HEK293 (cell line): ENCODE data around the gene ZNF641.

Experiments
- CTCF ChIA-PET: fragments of 350-600 bp; formaldehyde crosslinking; extraction: SDS; loops from one replicate; lab custom pipeline; 2021; ENCODE audit warnings: antibody characterized with exemption; lab: Yijun Ruan, JAX
- POLR2A ChIA-PET: fragments of 300-600 bp; formaldehyde crosslinking; extraction: SDS; loops from one replicate; lab custom pipeline; 2020; ENCODE audit warnings: antibody characterized with exemption, inconsistent platforms; lab: Yijun Ruan, JAX
- H3K27ac ChIP-seq: fragments of 200-500 bp; sonication (Bioruptor generic); 2 replicates; pipeline ENCODE4 v1.5.1; 2014; ENCODE audit warnings: low read depth, low read length, control low read depth, inconsistent platforms; ENCODE audit errors: extremely low read depth
- H3K36me3 ChIP-seq, 2 experiments: fragments of 200-500 bp in 1 of 2; sonication (Bioruptor generic) in 1 of 2; 1 replicate in 1 of 2; 2 replicates in 1 of 2; pipeline ENCODE4 v1.5.1; 2014 to 2017; ENCODE audit warnings: inconsistent platforms in 2 of 2, low read length in 2 of 2; ENCODE audit not compliant: control insufficient read depth in 2 of 2, insufficient read depth in 1 of 2
- H3K4me1 ChIP-seq: fragments of 200-500 bp; sonication (Bioruptor generic); 2 replicates; pipeline ENCODE4 v1.5.1; 2014; ENCODE audit warnings: mild to moderate bottlenecking, low read length, inconsistent platforms; ENCODE audit not compliant: control insufficient read depth, insufficient read depth
- H3K4me3 ChIP-seq: 2 replicates; pipeline ENCODE4 v1.5.1; 2011; ENCODE audit warnings: low read depth, mild to moderate bottlenecking, control low read depth, low read length, moderate library complexity
- H3K9me3 ChIP-seq: fragments of 200-500 bp; sonication (Bioruptor generic); 2 replicates; pipeline ENCODE4 v1.5.1; 2014; ENCODE audit warnings: low read depth, low read length, inconsistent platforms; ENCODE audit not compliant: control insufficient read depth, insufficient read depth
- BCL11B ChIP-seq: fragments of 450-650 bp; formaldehyde crosslinking; IDR thresholded peaks from 2 replicates; pipeline ENCODE4 v1.5.1; 2016; ENCODE audit warnings: low read depth, missing biosample characterization, missing genetic modification characterization
- GLIS1 ChIP-seq: fragments of 450-650 bp; formaldehyde crosslinking; IDR thresholded peaks from 2 replicates; pipeline ENCODE4 v1.5.1; 2016; ENCODE audit warnings: missing biosample characterization, missing genetic modification characterization
- GLIS2 ChIP-seq: fragments of 450-650 bp; formaldehyde crosslinking; IDR thresholded peaks from 2 replicates; pipeline ENCODE4 v1.5.1; 2016; ENCODE audit warnings: missing biosample characterization, missing genetic modification characterization
- HOXA7 ChIP-seq: sonication (generic); formaldehyde crosslinking; IDR thresholded peaks from 2 replicates; pipeline ENCODE4 v1.8.1; 2022; ENCODE audit warnings: missing genetic modification reagents, borderline replicate concordance
- KLF9 ChIP-seq: fragments of 450-650 bp; formaldehyde crosslinking; IDR thresholded peaks from 2 replicates; pipeline ENCODE4 v1.5.1; 2016; ENCODE audit warnings: missing biosample characterization, missing genetic modification characterization, low read depth
- PRDM4 ChIP-seq: fragments of 450-650 bp; formaldehyde crosslinking; IDR thresholded peaks from 2 replicates; pipeline ENCODE4 v1.5.1; 2017; ENCODE audit warnings: missing biosample characterization, missing genetic modification characterization
- RBAK ChIP-seq: fragments of 450-650 bp; formaldehyde crosslinking; IDR thresholded peaks from 2 replicates; pipeline ENCODE4 v1.5.1; 2016; ENCODE audit warnings: missing biosample characterization, missing genetic modification characterization
- ZBTB17 ChIP-seq: fragments of 450-650 bp; formaldehyde crosslinking; IDR thresholded peaks from 2 replicates; pipeline ENCODE4 v1.5.1; 2016; ENCODE audit warnings: missing biosample characterization, missing genetic modification characterization
- ZBTB49 ChIP-seq: fragments of 450-650 bp; formaldehyde crosslinking; IDR thresholded peaks from 2 replicates; pipeline ENCODE4 v1.5.1; 2016; ENCODE audit warnings: missing biosample characterization, missing genetic modification characterization, low read depth
- ZFP37 ChIP-seq: fragments of 450-650 bp; formaldehyde crosslinking; IDR thresholded peaks from 2 replicates; pipeline ENCODE4 v1.5.1; 2016; ENCODE audit warnings: missing biosample characterization, missing genetic modification characterization
- ZNF10 ChIP-seq: fragments of 450-650 bp; formaldehyde crosslinking; IDR thresholded peaks from 2 replicates; pipeline ENCODE4 v1.5.1; 2017; ENCODE audit warnings: missing biosample characterization, missing genetic modification characterization
- ZNF133 ChIP-seq: fragments of 450-650 bp; formaldehyde crosslinking; IDR thresholded peaks from 2 replicates; pipeline ENCODE4 v1.5.1; 2016; ENCODE audit warnings: missing biosample characterization, missing genetic modification characterization
- ZNF140 ChIP-seq: fragments of 450-650 bp; formaldehyde crosslinking; IDR thresholded peaks from 2 replicates; pipeline ENCODE4 v1.5.1; 2016; ENCODE audit warnings: missing biosample characterization, missing genetic modification characterization
- ZNF350 ChIP-seq: fragments of 450-650 bp; formaldehyde crosslinking; IDR thresholded peaks from 2 replicates; pipeline ENCODE4 v1.5.0; 2017; ENCODE audit warnings: missing biosample characterization, mild to moderate bottlenecking, missing genetic modification characterization
- ZNF416 ChIP-seq: fragments of 450-650 bp; formaldehyde crosslinking; IDR thresholded peaks from 2 replicates; pipeline ENCODE4 v1.5.1; 2016; ENCODE audit warnings: missing biosample characterization, missing genetic modification characterization
- ZNF426 ChIP-seq: fragments of 450-650 bp; formaldehyde crosslinking; IDR thresholded peaks from 2 replicates; pipeline ENCODE4 v1.5.1; 2017; ENCODE audit warnings: missing biosample characterization, missing genetic modification characterization, mild to moderate bottlenecking, inconsistent platforms, moderate library complexity
- ZNF488 ChIP-seq: fragments of 450-650 bp; formaldehyde crosslinking; IDR thresholded peaks from 2 replicates; pipeline ENCODE4 v1.5.1; 2016; ENCODE audit warnings: missing biosample characterization, missing genetic modification characterization
- ZNF529 ChIP-seq: fragments of 450-650 bp; formaldehyde crosslinking; IDR thresholded peaks from 2 replicates; pipeline ENCODE4 v1.5.1; 2017; ENCODE audit warnings: missing genetic modification characterization, missing biosample characterization; ENCODE audit not compliant: insufficient replicate concordance
- ZNF549 ChIP-seq: fragments of 450-650 bp; IDR thresholded peaks from 2 replicates; pipeline ENCODE4 v1.5.1; 2018; ENCODE audit warnings: missing biosample characterization, missing genetic modification characterization, mild to moderate bottlenecking, inconsistent platforms, moderate library complexity
- ZNF580 ChIP-seq: fragments of 450-650 bp; formaldehyde crosslinking; IDR thresholded peaks from 2 replicates; pipeline ENCODE4 v1.5.1; 2016; ENCODE audit warnings: missing biosample characterization, missing genetic modification characterization
- ZNF600 ChIP-seq: fragments of 450-650 bp; formaldehyde crosslinking; IDR thresholded peaks from 2 replicates; pipeline ENCODE4 v1.5.1; 2016; ENCODE audit warnings: missing biosample characterization, missing genetic modification characterization
- ZNF610 ChIP-seq: fragments of 450-650 bp; formaldehyde crosslinking; IDR thresholded peaks from 2 replicates; pipeline ENCODE4 v1.5.1; 2016; ENCODE audit warnings: missing biosample characterization, missing genetic modification characterization, borderline replicate concordance
- ZNF664 ChIP-seq: fragments of 450-650 bp; formaldehyde crosslinking; IDR thresholded peaks from 2 replicates; pipeline ENCODE4 v1.5.1; 2016; ENCODE audit warnings: missing biosample characterization, missing genetic modification characterization
- ZNF791 ChIP-seq: fragments of 450-650 bp; formaldehyde crosslinking; IDR thresholded peaks from 2 replicates; pipeline ENCODE4 v1.5.1; 2016; ENCODE audit warnings: missing biosample characterization, missing genetic modification characterization
- ZSCAN5A ChIP-seq: fragments of 450-650 bp; formaldehyde crosslinking; IDR thresholded peaks from 2 replicates; pipeline ENCODE4 v1.5.1; 2016; ENCODE audit warnings: missing biosample characterization, missing genetic modification characterization

Gene ZNF641

GRCh38 chr12:48358937-48359513 lies 8.3 kb upstream of the ZNF641 start:
- CTCF ChIA-PET = interaction anchor here (1.1 to 1.5 kb wide), 2 partner anchors 72 to 259 kb away, joined by 3 read pairs; no protein-coding TSS in a partner anchor
- Histone ChIP-seq H3K9me3 (no peaks in the 10 kb centered on the region), H3K27ac (no peak overlapping the region), H3K36me3 (no peaks in the 10 kb centered on the region), H3K4me1 (no peaks in the 10 kb centered on the region), H3K4me3 (no peak overlapping the region)
- POLR2A ChIA-PET = no interaction called here
- TF ChIP-seq GLIS2 (tag by site-specific recombination) = no peak
- TF ChIP-seq BCL11B (tag by site-specific recombination) = no peak
- TF ChIP-seq ZNF140 (tag by site-specific recombination) = no peak
- no peak for TF ChIP-seq KLF9
- TF ChIP-seq ZNF416 (tag by site-specific recombination) = no peak
- no peak for TF ChIP-seq ZNF791 (tag by site-specific recombination)
- TF ChIP-seq ZBTB49 (tag by site-specific recombination) = no peak
- no peak for TF ChIP-seq ZNF549 (tag by site-specific recombination)
- no peak for TF ChIP-seq ZNF10
- no peak for TF ChIP-seq ZNF133 (tag by site-specific recombination)
- TF ChIP-seq ZNF664 (tag by site-specific recombination) = no peak
- TF ChIP-seq HOXA7 = no peak
- TF ChIP-seq ZNF529 = no peak
- TF ChIP-seq PRDM4 (tag by site-specific recombination) = no peak

- ChIA-PET CTCF (no interaction called here), POLR2A (no interaction called here)
- no peaks in the 10 kb centered on the region for H3K36me3 ChIP-seq
- H3K4me1 ChIP-seq = no peaks in the 10 kb centered on the region
- no peaks in the 10 kb centered on the region for H3K9me3 ChIP-seq
- no peak overlapping the region for H3K27ac ChIP-seq
- H3K4me3 ChIP-seq = no peak overlapping the region
- TF ChIP-seq ZNF488 (no peak), ZSCAN5A (tag by site-specific recombination) (no peak), ZNF426 (tag by site-specific recombination) (no peak), ZNF580 (tag by site-specific recombination) (no peak), ZNF529 (no peak), GLIS1 (tag by site-specific recombination) (no peak), ZNF600 (tag by site-specific recombination) (no peak), ZNF350 (tag by site-specific recombination) (no peak), ZNF610 (tag by site-specific recombination) (no peak), PRDM4 (tag by site-specific recombination) (no peak), RBAK (tag by site-specific recombination) (no peak), ZBTB17 (tag by site-specific recombination) (no peak), ZNF664 (tag by site-specific recombination) (no peak), ZNF416 (tag by site-specific recombination) (no peak), ZFP37 (no peak)
Observed at GRCh38 chr12:48356041-48356768, 5.5 kb upstream of the ZNF641 start.
